AG04450 (cell line): ENCODE data around the gene MXRA5. TPM values are rescaled to one million over a fixed set of nuclear protein-coding genes. Genes with fewer than 3 reads are reported as not detected.

ENCODE experiments used
- CTCF ChIA-PET: fragments of 300-600, 350-600 bp; formaldehyde crosslinking; extraction: SDS; loops from one replicate; lab custom pipeline; 2022; ENCODE audit warnings: antibody characterized with exemption, inconsistent platforms; lab: Charles Lee
- POLR2A ChIA-PET: fragments of 350-600 bp; formaldehyde crosslinking; extraction: SDS; loops from one replicate; lab custom pipeline; 2021; ENCODE audit warnings: antibody characterized with exemption, inconsistent platforms; lab: Yijun Ruan, JAX
- DNase-seq: peaks from one replicate; pipeline ENCODE4 v3.0.0-alpha.2; 2011; ENCODE audit warnings: low read depth, low spot score
- H3K27ac ChIP-seq: one replicate; pipeline ENCODE4 v1.5.1; 2012; ENCODE audit warnings: low read depth, low read length, control low read depth
- H3K27me3 ChIP-seq: one replicate; pipeline ENCODE4 v1.6.0; 2012; ENCODE audit warnings: low read length; ENCODE audit not compliant: control insufficient read depth, insufficient read depth
- H3K4me3 ChIP-seq: 2 replicates; pipeline ENCODE4 v1.5.1; 2011; ENCODE audit warnings: mild to moderate bottlenecking, low read depth, low read length, control low read depth
- H3K9me3 ChIP-seq: 2 replicates; pipeline ENCODE4 v1.5.1; 2012; ENCODE audit warnings: low read length; ENCODE audit not compliant: control insufficient read depth, insufficient read depth
- CTCF ChIP-seq: IDR thresholded peaks from 2 replicates; pipeline ENCODE4 v1.5.1; 2011; ENCODE audit warnings: low read depth, low read length, control low read depth, inconsistent platforms
- polyA plus RNA-seq: library from polyadenylated mRNA; depleted of rRNA; stranded (reverse); fragments of >200 nt; gene quantifications from 2 replicates; pipeline ENCODE4 v1.2.3, GENCODE V29; 2011

The MXRA5 gene
- polyA plus RNA-seq, 1 experiment = 26.3 TPM

GRCh38 chrX:3299636-3300035 lies 46.8 kb downstream of the MXRA5 start:
- no peak for DNase-seq
- TF ChIP-seq CTCF = no peak
- no peaks in the 10 kb centered on the region for H3K9me3 ChIP-seq
- no peak overlapping the region for H3K27ac ChIP-seq
- H3K27me3 ChIP-seq = no peaks in the 10 kb centered on the region
- no peak overlapping the region for H3K4me3 ChIP-seq
- ChIA-PET CTCF (interaction anchor here (0.7 kb wide), 1 partner anchor 184 kb away, joined by 5 read pairs; no protein-coding TSS in a partner anchor), POLR2A (no interaction called here)

DNA sequence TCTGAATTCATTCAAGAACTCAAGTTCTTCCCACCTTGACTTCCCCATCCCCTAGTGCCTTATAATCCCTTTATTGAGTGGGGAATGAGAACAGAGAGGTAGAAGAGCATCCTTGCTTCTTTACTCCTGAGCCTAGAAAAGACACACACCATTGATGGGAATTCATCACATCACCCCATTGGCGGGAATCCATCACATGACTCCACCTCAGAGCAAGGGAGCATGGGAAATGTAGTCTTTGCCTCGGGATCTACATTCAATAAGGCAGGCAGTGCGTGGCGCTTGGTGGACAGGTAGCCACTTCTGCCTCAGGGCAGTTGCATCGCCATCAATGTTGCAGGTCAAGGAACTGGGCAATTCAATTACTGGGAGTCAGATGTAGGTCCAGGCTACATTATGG lies 50.7 kb downstream of the MXRA5 start:
- CTCF ChIA-PET = no interaction called here
- no peak for TF ChIP-seq CTCF
- Histone ChIP-seq H3K4me3 (no peak overlapping the region), H3K9me3 (no peaks in the 10 kb centered on the region), H3K27me3 (no peaks in the 10 kb centered on the region), H3K27ac (no peak overlapping the region)
- no peak for DNase-seq
- POLR2A ChIA-PET = no interaction called here

GRCh38 chrX:3293251-3293650 lies 53.2 kb downstream of the MXRA5 start:
- no peak for DNase-seq
- POLR2A ChIA-PET = no interaction called here

GRCh38 chrX:3290561-3290960 lies 55.9 kb downstream of the MXRA5 start:
- no peak for TF ChIP-seq CTCF
- CTCF ChIA-PET = no interaction called here

More at GRCh38 chrX:3293251-3293650, 53.2 kb downstream of the MXRA5 start:
- no peak overlapping the region for H3K4me3 ChIP-seq
- TF ChIP-seq CTCF = no peak
- H3K27ac ChIP-seq = no peak overlapping the region
- CTCF ChIA-PET = no interaction called here
- no peaks in the 10 kb centered on the region for H3K27me3 ChIP-seq
- no peaks in the 10 kb centered on the region for H3K9me3 ChIP-seq

DNA sequence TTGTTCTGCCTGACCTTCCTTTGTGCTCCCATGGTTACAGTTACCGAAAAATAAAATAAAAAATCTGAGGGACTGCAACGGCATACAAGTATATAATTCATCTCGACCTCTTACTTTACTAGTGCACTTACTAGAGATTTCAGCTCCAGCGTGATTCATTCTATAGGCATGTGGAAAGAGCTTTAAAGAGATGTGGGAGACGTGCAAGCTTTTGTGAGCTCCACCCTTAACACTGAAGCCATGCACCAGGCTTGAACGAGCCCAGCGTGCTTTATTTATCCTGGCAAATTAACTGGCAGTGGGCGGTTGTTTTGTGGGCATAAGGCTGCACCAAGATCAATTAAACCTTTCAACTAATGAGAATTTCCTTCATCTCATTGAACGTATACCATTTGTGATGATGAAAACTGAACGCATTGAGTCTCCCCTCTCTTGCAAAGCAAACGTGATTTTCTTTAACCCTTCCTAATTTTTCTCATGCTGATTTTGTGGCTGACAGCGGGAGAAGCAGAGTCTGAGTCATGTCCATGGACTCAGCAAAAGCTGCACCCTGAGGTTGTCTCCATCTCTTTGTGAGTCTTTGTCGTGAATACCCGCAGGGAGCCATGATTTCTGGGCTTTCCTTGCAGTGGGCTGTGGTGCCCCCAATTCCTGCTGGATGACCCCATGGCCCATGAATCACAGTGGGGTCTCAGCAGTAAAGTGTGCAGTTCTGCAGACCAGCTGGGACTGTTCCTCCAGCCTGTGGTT lies 60.1 kb downstream of the MXRA5 start:
- POLR2A ChIA-PET = interaction anchor here (0.9 kb wide), 1 partner anchor 102 kb away, joined by 4 read pairs; no protein-coding TSS in a partner anchor

More at GRCh38 chrX:3290561-3290960, 55.9 kb downstream of the MXRA5 start:
- no peak overlapping the region for H3K4me3 ChIP-seq
- POLR2A ChIA-PET = no interaction called here
- H3K9me3 ChIP-seq = no peaks in the 10 kb centered on the region
- no peaks in the 10 kb centered on the region for H3K27me3 ChIP-seq
- DNase-seq = no peak
- H3K27ac ChIP-seq = no peak overlapping the region

More for the DNA sequence above, 60.1 kb downstream of the MXRA5 start:
- H3K27ac ChIP-seq = peak overlapping the region; percentile 78
- no peaks in the 10 kb centered on the region for H3K27me3 ChIP-seq
- peak overlapping the region; percentile 25 for H3K4me3 ChIP-seq
- CTCF ChIA-PET = interaction anchor here (1.3 kb wide), 1 partner anchor 168 kb away, joined by 4 read pairs; no protein-coding TSS in a partner anchor
- no peaks in the 10 kb centered on the region for H3K9me3 ChIP-seq
- no peak for DNase-seq
- TF ChIP-seq CTCF = no peak
